ENCODE measurements around the gene ARFRP1. TPM values are rescaled to one million over a fixed set of nuclear protein-coding genes. Genes with fewer than 3 reads are reported as not detected.

The ARFRP1 gene
- total and polyA plus RNA-seq, 2 of the 4 experiments (the other 2 are of a cell fraction): 25.3 to 36.6 TPM

DNA sequence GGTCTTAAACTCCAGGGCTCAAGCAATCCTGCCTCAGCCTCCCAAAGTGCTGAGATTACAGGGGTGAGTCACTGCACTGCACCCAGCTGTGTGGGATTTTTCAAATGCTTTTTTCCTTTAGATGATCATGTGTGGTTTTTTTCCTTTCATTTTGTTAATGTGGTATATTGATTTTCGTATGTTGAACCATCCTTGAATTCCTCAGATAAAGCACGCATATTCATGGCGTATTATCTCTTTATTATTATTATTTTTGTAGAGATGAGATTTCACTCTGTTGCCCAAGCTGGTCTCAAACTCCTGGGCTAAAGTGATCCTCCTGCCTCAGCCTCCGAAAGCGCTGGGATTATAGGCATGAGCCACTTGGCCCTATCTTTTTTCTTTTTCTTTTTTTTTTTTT is 7.1 kb upstream of the ARFRP1 start:
- Histone ChIP-seq H3K4me2 (ENCODE audit: low read depth, low read length) (no peak overlapping the region), H3K36me3 (ENCODE audit: control insufficient read depth, insufficient read depth, low read length) (peaks cover 37% of the 10 kb centered on the region), H4K20me1 (ENCODE audit: insufficient read depth, low read length) (peaks cover 4% of the 10 kb centered on the region; the same call in 1 of the 2 replicates), H2AFZ (replicated peaks; ENCODE audit: low read length, poor library complexity) (no peak overlapping the region), H2BK120ac (ENCODE audit: low read depth, low read length) (no peak overlapping the region), H3K4me1 (ENCODE audit: control insufficient read depth, insufficient read depth, low read length) (no peaks in the 10 kb centered on the region), H4K91ac (ENCODE audit: insufficient read depth, low read depth, low read length) (no peak overlapping the region), H2AK5ac (ENCODE audit: low read depth, low read length) (no peak overlapping the region), H3K79me1 (ENCODE audit: low read depth in 1 of 2, low read length in 2 of 2) (peaks cover 5 to 36% of the 10 kb centered on the region in 2 experiments), H3K9me1 (ENCODE audit: insufficient read depth, low read length) (no peaks in the 10 kb centered on the region), H3K27ac (ENCODE audit: insufficient read depth, low read length) (no peak overlapping the region), H2BK20ac (ENCODE audit: low read depth, low read length) (no peak overlapping the region), H3K14ac (replicated peaks; ENCODE audit: low read depth, low read length) (no peak overlapping the region), H3K27me3 (ENCODE audit: control insufficient read depth, insufficient read depth, low read length) (no peaks in the 10 kb centered on the region), H2BK5ac (ENCODE audit: low read depth, low read length, poor library complexity, severe bottlenecking) (no peak overlapping the region), H3K4ac (ENCODE audit: low read depth, low read length) (no peak overlapping the region), H3K23ac (ENCODE audit: low read depth, low read length) (no peak overlapping the region), H3K4me3 (ENCODE audit: insufficient read depth, low read depth, low read length) (no peak overlapping the region), H2BK15ac (ENCODE audit: low read depth, low read length) (no peak overlapping the region), H3K18ac (ENCODE audit: low read depth, low read length) (no peak overlapping the region), H3K9me3 (ENCODE audit: control insufficient read depth, insufficient read depth, low read length) (peaks cover 4% of the 10 kb centered on the region), H4K8ac (ENCODE audit: low read depth in 2 of 2, low read length in 2 of 2) (no peak overlapping the region), H2AK9ac (replicated peaks; ENCODE audit: low read depth, low read length, poor library complexity) (no peak overlapping the region), H3K9ac (ENCODE audit: low read depth, low read length) (no peak overlapping the region), H4K5ac (ENCODE audit: low read depth, low read length) (no peak overlapping the region), H3K56ac (ENCODE audit: extremely low read depth, insufficient read depth, low read length) (no peak overlapping the region)
- intact Hi-C loops (cut with micrococcal nuclease) (no loop called here), dilution Hi-C loops (cut with HindIII; ENCODE audit: low sequenced_read_pairs, unreplicated experiment) (no loop called here), in situ Hi-C loops (cut with MboI; ENCODE audit: low sequenced_read_pairs) (no loop called here)
- TF ChIP-seq CEBPB (IDR thresholded peaks at IDR 0.05; ENCODE audit: low read depth, low read length) (no peak), RCOR1 (IDR thresholded peaks at IDR 0.05; ENCODE audit: insufficient replicate concordance, low read length) (no peak), SMC3 (IDR thresholded peaks at IDR 0.05; ENCODE audit: low read depth, low read length) (no peak), MAZ (IDR thresholded peaks at IDR 0.05; ENCODE audit: borderline replicate concordance, low read depth, low read length) (no peak), RAD21 (IDR thresholded peaks at IDR 0.05; ENCODE audit: low read length) (no peak), NFE2L2 (IDR thresholded peaks at IDR 0.05; ENCODE audit: low read depth, low read length) (no peak), FOS (IDR thresholded peaks at IDR 0.05; ENCODE audit: low read depth, low read length) (no peak), RFX5 (IDR thresholded peaks at IDR 0.05; ENCODE audit: low read depth, low read length) (no peak), MAFK (IDR thresholded peaks at IDR 0.05; ENCODE audit: low read depth, low read length) (no peak), BHLHE40 (IDR thresholded peaks at IDR 0.05; ENCODE audit: low read depth, low read length) (no peak), POLR2A (IDR thresholded peaks at IDR 0.05; ENCODE audit: low read depth, low read length) (no peak), CHD1 (IDR thresholded peaks at IDR 0.05; ENCODE audit: low read depth, low read length) (no peak), MXI1 (IDR thresholded peaks at IDR 0.05; ENCODE audit: borderline replicate concordance, low read depth, low read length) (no peak)
- TF ChIP-seq, protein P1, sequence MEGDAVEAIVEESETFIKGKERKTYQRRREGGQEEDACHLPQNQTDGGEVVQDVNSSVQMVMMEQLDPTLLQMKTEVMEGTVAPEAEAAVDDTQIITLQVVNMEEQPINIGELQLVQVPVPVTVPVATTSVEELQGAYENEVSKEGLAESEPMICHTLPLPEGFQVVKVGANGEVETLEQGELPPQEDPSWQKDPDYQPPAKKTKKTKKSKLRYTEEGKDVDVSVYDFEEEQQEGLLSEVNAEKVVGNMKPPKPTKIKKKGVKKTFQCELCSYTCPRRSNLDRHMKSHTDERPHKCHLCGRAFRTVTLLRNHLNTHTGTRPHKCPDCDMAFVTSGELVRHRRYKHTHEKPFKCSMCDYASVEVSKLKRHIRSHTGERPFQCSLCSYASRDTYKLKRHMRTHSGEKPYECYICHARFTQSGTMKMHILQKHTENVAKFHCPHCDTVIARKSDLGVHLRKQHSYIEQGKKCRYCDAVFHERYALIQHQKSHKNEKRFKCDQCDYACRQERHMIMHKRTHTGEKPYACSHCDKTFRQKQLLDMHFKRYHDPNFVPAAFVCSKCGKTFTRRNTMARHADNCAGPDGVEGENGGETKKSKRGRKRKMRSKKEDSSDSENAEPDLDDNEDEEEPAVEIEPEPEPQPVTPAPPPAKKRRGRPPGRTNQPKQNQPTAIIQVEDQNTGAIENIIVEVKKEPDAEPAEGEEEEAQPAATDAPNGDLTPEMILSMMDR (conservative IDR thresholded peaks at IDR 0.05; ENCODE audit: low read depth, low read length): no peak
- TF ChIP-seq, protein P2, sequence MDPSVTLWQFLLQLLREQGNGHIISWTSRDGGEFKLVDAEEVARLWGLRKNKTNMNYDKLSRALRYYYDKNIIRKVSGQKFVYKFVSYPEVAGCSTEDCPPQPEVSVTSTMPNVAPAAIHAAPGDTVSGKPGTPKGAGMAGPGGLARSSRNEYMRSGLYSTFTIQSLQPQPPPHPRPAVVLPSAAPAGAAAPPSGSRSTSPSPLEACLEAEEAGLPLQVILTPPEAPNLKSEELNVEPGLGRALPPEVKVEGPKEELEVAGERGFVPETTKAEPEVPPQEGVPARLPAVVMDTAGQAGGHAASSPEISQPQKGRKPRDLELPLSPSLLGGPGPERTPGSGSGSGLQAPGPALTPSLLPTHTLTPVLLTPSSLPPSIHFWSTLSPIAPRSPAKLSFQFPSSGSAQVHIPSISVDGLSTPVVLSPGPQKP (IDR thresholded peaks at IDR 0.05; ENCODE audit: borderline replicate concordance, low read depth, low read length): no peak
- TF ChIP-seq, protein P3, sequence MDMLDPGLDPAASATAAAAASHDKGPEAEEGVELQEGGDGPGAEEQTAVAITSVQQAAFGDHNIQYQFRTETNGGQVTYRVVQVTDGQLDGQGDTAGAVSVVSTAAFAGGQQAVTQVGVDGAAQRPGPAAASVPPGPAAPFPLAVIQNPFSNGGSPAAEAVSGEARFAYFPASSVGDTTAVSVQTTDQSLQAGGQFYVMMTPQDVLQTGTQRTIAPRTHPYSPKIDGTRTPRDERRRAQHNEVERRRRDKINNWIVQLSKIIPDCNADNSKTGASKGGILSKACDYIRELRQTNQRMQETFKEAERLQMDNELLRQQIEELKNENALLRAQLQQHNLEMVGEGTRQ (IDR thresholded peaks at IDR 0.05; ENCODE audit: low read depth, low read length): no peak
- BruUV-seq (replicated peaks): no TSS peak
- DNase-seq (no peak), ATAC-seq (ENCODE audit: low read depth) (no peak)
- WGBS, 2 experiments (ENCODE audit: extremely low coverage in 2 of 2, insufficient read length in 1 of 2): no CpG with 5 or more reads among the region's 5 CpGs
- ChIA-PET CTCF (interaction anchor here (0.6 kb wide), 1 partner anchor 99 kb away, joined by 3 read pairs; no protein-coding TSS in a partner anchor), POLR2A (ENCODE audit: unreplicated experiment) (no interaction called here)
